ENCODE measurements around the gene ARMS2. TPM values are rescaled to one million over a fixed set of nuclear protein-coding genes. Genes with fewer than 3 reads are reported as not detected.

The ARMS2 gene
- total RNA-seq, 2 experiments from 2014 or later: not detected

GRCh38 chr10:122471531-122472177 lies 17.2 kb downstream of the ARMS2 start:
- Histone ChIP-seq H3K36me3 (ENCODE audit: insufficient read depth, low read length) (no peaks in the 10 kb centered on the region), H3K27ac (ENCODE audit: low read depth in 1 of 2, low read length in 2 of 2) (no peak overlapping the region), H3K4me3 (ENCODE audit: low read length) (no peak overlapping the region), H3K27me3 (ENCODE audit: control insufficient read depth in 1 of 2, insufficient read depth in 2 of 2, low read length in 2 of 2) (peaks cover 0 to 6% of the 10 kb centered on the region in 2 experiments), H3K4me1 (ENCODE audit: insufficient read depth, low read length) (peaks cover 3% of the 10 kb centered on the region), H3K9me3 (ENCODE audit: control insufficient read depth in 1 of 2, insufficient read depth in 1 of 2, low read length in 2 of 2) (no peaks in the 10 kb centered on the region)
- no peak for TF ChIP-seq CTCF (IDR thresholded peaks at IDR 0.05)
- ATAC-seq (ENCODE audit: poor library complexity): no peak
- H3K9me3 Mint-ChIP-seq: no peaks in the 10 kb centered on the region
- peaks cover 10% of the 10 kb centered on the region for H3K4me1 Mint-ChIP-seq (ENCODE audit: low read depth)
- no peak overlapping the region for H3K27ac Mint-ChIP-seq
- intact Hi-C loops (cut with DNase I, micrococcal nuclease): no loop called here
- ChIA-PET CTCF (no interaction called here), POLR2A (no interaction called here)
- no peaks in the 10 kb centered on the region for H3K36me3 Mint-ChIP-seq (ENCODE audit: low read depth)
- DNase-seq: no peak
- H3K27me3 Mint-ChIP-seq: peaks cover 56% of the 10 kb centered on the region
- no peak overlapping the region for H3K4me3 Mint-ChIP-seq

GRCh38 chr10:122473116-122473515 lies 18.7 kb downstream of the ARMS2 start:
- ATAC-seq (ENCODE audit: poor library complexity) (no peak), DNase-seq (no peak)
- intact Hi-C loops (cut with DNase I, micrococcal nuclease): no loop called here
- Mint-ChIP-seq H3K27me3 (peaks cover 42% of the 10 kb centered on the region), H3K27ac (no peak overlapping the region), H3K4me3 (no peak overlapping the region), H3K36me3 (ENCODE audit: low read depth) (no peaks in the 10 kb centered on the region), H3K4me1 (ENCODE audit: low read depth) (peaks cover 10% of the 10 kb centered on the region), H3K9me3 (no peaks in the 10 kb centered on the region)
- Histone ChIP-seq H3K9me3 (ENCODE audit: control insufficient read depth in 1 of 2, insufficient read depth in 1 of 2, low read length in 2 of 2) (no peaks in the 10 kb centered on the region), H3K27ac (ENCODE audit: low read depth in 1 of 2, low read length in 2 of 2) (no peak overlapping the region), H3K36me3 (ENCODE audit: insufficient read depth, low read length) (no peaks in the 10 kb centered on the region), H3K4me1 (ENCODE audit: insufficient read depth, low read length) (peaks cover 3% of the 10 kb centered on the region), H3K4me3 (ENCODE audit: low read length) (no peak overlapping the region), H3K27me3 (ENCODE audit: control insufficient read depth in 1 of 2, insufficient read depth in 2 of 2, low read length in 2 of 2) (no peaks in the 10 kb centered on the region)
- ChIA-PET POLR2A (no interaction called here), CTCF (no interaction called here)
- no peak for TF ChIP-seq CTCF (IDR thresholded peaks at IDR 0.05)

DNA sequence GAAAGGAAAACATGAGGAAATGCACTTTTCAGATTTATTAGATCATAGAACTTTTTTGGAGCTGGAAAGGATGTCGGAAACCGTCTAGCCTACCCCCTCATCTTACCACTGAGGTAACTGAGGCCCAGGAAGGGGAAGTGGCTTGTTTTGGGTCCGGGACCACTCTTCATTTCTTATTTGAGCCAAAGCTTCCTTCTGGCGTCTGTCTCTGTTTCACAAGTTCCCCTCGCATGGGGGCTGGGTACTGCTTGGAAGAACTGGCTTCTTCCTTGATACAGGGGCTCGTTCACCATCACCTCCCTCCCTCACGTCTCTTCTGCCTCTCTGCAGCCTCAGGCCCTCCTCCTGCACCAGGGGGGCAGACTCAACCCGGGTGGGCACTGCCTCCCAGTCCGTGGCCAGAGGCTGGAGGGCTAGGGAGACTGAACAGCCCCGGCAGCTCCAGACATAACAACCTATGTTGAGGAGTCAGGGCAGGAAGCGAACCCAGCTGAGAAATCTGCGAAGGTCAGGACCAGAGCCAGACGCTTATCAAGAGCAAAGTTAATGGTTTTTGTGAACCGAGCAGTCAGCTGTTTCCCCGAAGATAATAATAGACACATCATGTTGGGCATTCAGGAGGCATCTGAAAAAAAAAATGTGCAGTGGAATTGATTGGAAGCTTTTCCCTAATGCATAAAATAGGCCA lies 19.8 kb downstream of the ARMS2 start:
- CTCF ChIA-PET: no interaction called here
- POLR2A ChIA-PET: no interaction called here
- H3K36me3 ChIP-seq (ENCODE audit: insufficient read depth, low read length): no peaks in the 10 kb centered on the region
- H3K27ac ChIP-seq (ENCODE audit: low read depth in 1 of 2, low read length in 2 of 2): no peak overlapping the region
- TF ChIP-seq CTCF (IDR thresholded peaks at IDR 0.05): no peak
- DNase-seq (no peak), ATAC-seq (ENCODE audit: poor library complexity) (no peak)
- no peak overlapping the region for H3K27ac Mint-ChIP-seq
- peaks cover 10% of the 10 kb centered on the region for H3K4me1 Mint-ChIP-seq (ENCODE audit: low read depth)
- H3K4me3 Mint-ChIP-seq: no peak overlapping the region
- peaks cover 3% of the 10 kb centered on the region for H3K4me1 ChIP-seq (ENCODE audit: insufficient read depth, low read length)
- H3K27me3 Mint-ChIP-seq: peaks cover 44% of the 10 kb centered on the region
- no peaks in the 10 kb centered on the region for H3K9me3 ChIP-seq (ENCODE audit: control insufficient read depth in 1 of 2, insufficient read depth in 1 of 2, low read length in 2 of 2)
- no peaks in the 10 kb centered on the region for H3K27me3 ChIP-seq (ENCODE audit: control insufficient read depth in 1 of 2, insufficient read depth in 2 of 2, low read length in 2 of 2)
- no peaks in the 10 kb centered on the region for H3K9me3 Mint-ChIP-seq
- no peaks in the 10 kb centered on the region for H3K36me3 Mint-ChIP-seq (ENCODE audit: low read depth)
- intact Hi-C loops (cut with DNase I, micrococcal nuclease): no loop called here
- no peak overlapping the region for H3K4me3 ChIP-seq (ENCODE audit: low read length)

All from CD4-positive, alpha-beta T cell (primary cell).